CD4-positive, alpha-beta memory T cell (primary cell): ENCODE results near the gene CAPN10. TPM values are rescaled to one million over a fixed set of nuclear protein-coding genes. Genes with fewer than 3 reads are reported as not detected.

Experiments
- CTCF ChIA-PET: fragments of 350-600 bp; sonication (Branson Sonifier 250); formaldehyde crosslinking; loops from one replicate; lab custom pipeline; 2021; ENCODE audit warnings: inconsistent platforms; ENCODE audit not compliant: partially characterized antibody; lab: Charles Lee
- POLR2A ChIA-PET: fragments of 350-600 bp; sonication (Branson Sonifier 250); formaldehyde crosslinking; loops from one replicate; lab custom pipeline; 2021; ENCODE audit not compliant: partially characterized antibody; lab: Charles Lee
- DNase-seq, 5 donors: peaks; one replicate each; pipeline versions ENCODE4 v3.0.0 to v3.0.0-alpha.2; 2020 to 2022; ENCODE audit warnings: mixed read lengths in 1 of 5
- H3K27ac ChIP-seq: one replicate; pipeline ENCODE4 v1.7.0; 2013; ENCODE audit warnings: low read depth, low read length
- H3K27me3 ChIP-seq: 2 replicates; pipeline ENCODE4 v1.7.0; 2013; ENCODE audit warnings: mild to moderate bottlenecking, low read length, moderate library complexity; ENCODE audit not compliant: insufficient read depth
- H3K36me3 ChIP-seq: 2 replicates; pipeline ENCODE4 v1.7.0; 2013; ENCODE audit warnings: mild to moderate bottlenecking, low read length, moderate library complexity; ENCODE audit not compliant: insufficient read depth
- H3K4me1 ChIP-seq: 2 replicates; pipeline ENCODE4 v1.7.0; 2013; ENCODE audit warnings: mild to moderate bottlenecking, low read length, moderate library complexity; ENCODE audit not compliant: insufficient read depth
- H3K4me3 ChIP-seq, 2 donors: one replicate each; pipeline ENCODE4 v1.7.0; 2013; ENCODE audit warnings: low read length in 2 of 2, mild to moderate bottlenecking in 1 of 2
- H3K9me3 ChIP-seq, 2 donors: one replicate each; pipeline ENCODE4 v1.7.0; 2013; ENCODE audit warnings: low read length in 2 of 2, control low read depth in 1 of 2; ENCODE audit not compliant: control insufficient read depth in 1 of 2
- H3K27ac Mint-ChIP-seq, 7 donors: one replicate each; pipeline ENCODE4 v1.8.0; 2020 to 2021; ENCODE audit warnings: mixed read lengths in 7 of 7, mild to moderate bottlenecking in 6 of 7, inconsistent platforms in 3 of 7, moderate library complexity in 3 of 7
- H3K27me3 Mint-ChIP-seq, 2 donors: one replicate each; pipeline ENCODE4 v1.8.0; 2020 to 2021; ENCODE audit warnings: mixed read lengths in 2 of 2
- H3K36me3 Mint-ChIP-seq, 2 donors: one replicate each; pipeline ENCODE4 v1.8.0; 2020 to 2021; ENCODE audit warnings: mixed read lengths in 2 of 2, inconsistent platforms in 1 of 2, mild to moderate bottlenecking in 1 of 2
- H3K4me1 Mint-ChIP-seq, 4 donors: one replicate each; pipeline ENCODE4 v1.8.0; 2020 to 2021; ENCODE audit warnings: mixed read lengths in 4 of 4, mild to moderate bottlenecking in 1 of 4
- H3K4me3 Mint-ChIP-seq, 8 donors: one replicate each; pipeline ENCODE4 v1.8.0; 2020 to 2021; ENCODE audit warnings: mixed read lengths in 8 of 8, mild to moderate bottlenecking in 7 of 8, moderate library complexity in 6 of 8, inconsistent platforms in 3 of 8
- H3K9me3 Mint-ChIP-seq, 8 donors: one replicate each; pipeline ENCODE4 v1.8.0; 2020 to 2021; ENCODE audit warnings: mixed read lengths in 8 of 8, mild to moderate bottlenecking in 5 of 8, inconsistent platforms in 3 of 8, moderate library complexity in 1 of 8
- intact Hi-C: fragments of 100-400 bp; cut with micrococcal nuclease; formaldehyde crosslinking; loops from one replicate; pipeline ENCODE4 v1.15.1; 2023
- polyA plus RNA-seq, 2 donors: library from polyadenylated mRNA; unstranded; fragments of 300-500 nt; fragmentation: Illumina TruSeq; gene quantifications; one replicate each; pipeline ENCODE4 v1.2.3, GENCODE V29; 2021
- total RNA-seq, 2 experiments: library from RNA; stranded (reverse); gene quantifications; one replicate each; pipeline ENCODE4 v1.2.3, GENCODE V29; 2021

Gene CAPN10
- total and polyA plus RNA-seq, 4 experiments from 2014 or later = 9.9 to 83.0 (median 49.7) TPM

- no peak overlapping the region for H3K27ac Mint-ChIP-seq
- peaks cover 5 to 21% (median 10%) of the 10 kb centered on the region in 4 donors for H3K4me1 Mint-ChIP-seq
- no peaks in the 10 kb centered on the region for H3K27me3 ChIP-seq
- H3K4me3 ChIP-seq = no peak overlapping the region
- H3K9me3 ChIP-seq = peaks cover 0 to 7% of the 10 kb centered on the region in 2 donors
- H3K9me3 Mint-ChIP-seq = peaks cover 2 to 20% (median 13%) of the 10 kb centered on the region in 8 donors
- H3K4me3 Mint-ChIP-seq = no peak overlapping the region
- ChIA-PET CTCF (no interaction called here), POLR2A (no interaction called here)
- no peaks in the 10 kb centered on the region for H3K36me3 ChIP-seq
- H3K4me1 ChIP-seq = peaks cover 30% of the 10 kb centered on the region
- DNase-seq = no peak
- no peak overlapping the region for H3K27ac ChIP-seq
- no peaks in the 10 kb centered on the region for H3K27me3 Mint-ChIP-seq
- intact Hi-C loops = no loop called here
- peaks cover 2 to 5% of the 10 kb centered on the region in 2 donors for H3K36me3 Mint-ChIP-seq
Observed at GRCh38 chr2:240630771-240631547, 44.4 kb downstream of the CAPN10 start.

DNA sequence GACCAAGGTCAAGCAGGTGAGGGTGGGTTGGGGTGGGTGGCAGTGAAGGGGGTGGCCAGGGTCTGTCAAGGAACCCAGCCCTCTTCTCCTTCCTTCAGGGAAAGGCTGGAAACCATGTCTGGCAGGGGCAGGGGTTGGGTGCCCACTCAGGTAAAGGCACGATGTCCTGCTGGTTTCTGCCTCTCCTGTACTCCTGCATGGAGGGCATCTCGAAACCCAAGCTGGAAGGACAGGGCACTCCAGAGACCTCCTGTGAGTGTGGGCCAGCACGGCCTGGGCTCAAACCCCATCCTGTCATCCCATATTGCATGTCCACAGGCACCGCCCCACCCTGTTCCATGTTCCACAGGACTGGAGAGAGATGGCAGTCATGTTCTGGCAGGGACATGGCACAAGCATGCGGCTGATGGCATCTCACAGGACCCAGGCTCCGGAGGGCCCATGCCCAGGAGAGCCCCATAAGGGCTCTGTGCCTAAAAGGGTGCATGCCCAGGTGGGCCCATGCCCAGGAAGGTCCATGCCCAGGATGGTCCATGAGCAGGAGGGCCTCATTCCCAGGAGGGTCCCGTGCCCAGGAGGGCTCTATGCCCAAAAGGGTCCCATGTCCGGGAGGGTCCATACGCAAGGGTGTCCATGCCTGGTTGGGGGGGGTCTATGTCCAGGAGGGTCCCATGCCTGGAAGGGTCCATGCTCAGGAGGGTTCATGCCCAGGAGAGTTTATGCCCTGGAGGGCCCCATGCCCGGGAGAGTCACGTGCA lies 45.2 kb downstream of the CAPN10 start:
- ChIA-PET POLR2A (no interaction called here), CTCF (no interaction called here)
- Histone ChIP-seq H3K9me3 (peaks cover 0 to 7% of the 10 kb centered on the region in 2 donors), H3K36me3 (no peaks in the 10 kb centered on the region), H3K4me3 (no peak overlapping the region), H3K27me3 (no peaks in the 10 kb centered on the region), H3K27ac (no peak overlapping the region), H3K4me1 (peaks cover 22% of the 10 kb centered on the region)
- H3K4me3 Mint-ChIP-seq = no peak overlapping the region
- no peak for DNase-seq
- H3K36me3 Mint-ChIP-seq = peaks cover 2 to 5% of the 10 kb centered on the region in 2 donors
- H3K9me3 Mint-ChIP-seq = peaks cover 2 to 20% (median 13%) of the 10 kb centered on the region in 8 donors
- peaks cover 3 to 16% (median 6%) of the 10 kb centered on the region in 4 donors for H3K4me1 Mint-ChIP-seq
- intact Hi-C loops = no loop called here
- H3K27me3 Mint-ChIP-seq = no peaks in the 10 kb centered on the region
- H3K27ac Mint-ChIP-seq = no peak overlapping the region

DNA sequence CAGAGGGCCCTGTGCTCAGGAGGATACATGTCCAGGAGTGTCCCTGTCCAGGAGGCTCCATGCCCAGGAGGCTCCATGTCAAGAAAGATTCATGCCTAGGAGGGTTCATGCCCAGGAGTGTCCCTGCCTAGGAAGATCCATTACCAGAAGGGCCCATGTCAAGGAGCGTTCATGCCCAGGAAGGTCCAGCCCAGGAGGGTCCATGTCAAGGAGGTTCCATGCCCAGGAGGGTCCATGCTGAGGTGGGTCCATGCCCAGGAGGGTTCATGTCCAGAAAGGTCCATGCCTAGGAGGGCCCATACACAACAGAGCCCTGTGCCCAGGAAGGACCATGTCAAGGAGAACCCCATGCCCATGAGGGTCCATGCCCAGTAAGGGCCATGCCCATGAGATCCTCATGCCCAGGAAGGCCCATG lies 45.8 kb downstream of the CAPN10 start:
- peaks cover 0 to 7% of the 10 kb centered on the region in 2 donors for H3K9me3 ChIP-seq
- Mint-ChIP-seq H3K27ac (no peak overlapping the region), H3K36me3 (peaks cover 2 to 5% of the 10 kb centered on the region in 2 donors), H3K4me3 (no peak overlapping the region), H3K4me1 (peaks cover 0 to 10% (median 2%) of the 10 kb centered on the region in 4 donors), H3K27me3 (no peaks in the 10 kb centered on the region), H3K9me3 (peaks cover 2 to 20% (median 13%) of the 10 kb centered on the region in 8 donors)
- H3K4me3 ChIP-seq = no peak overlapping the region
- no peaks in the 10 kb centered on the region for H3K36me3 ChIP-seq
- POLR2A ChIA-PET = no interaction called here
- intact Hi-C loops = no loop called here
- no peak overlapping the region for H3K27ac ChIP-seq
- CTCF ChIA-PET = no interaction called here
- no peak for DNase-seq
- no peaks in the 10 kb centered on the region for H3K27me3 ChIP-seq
- peaks cover 16% of the 10 kb centered on the region for H3K4me1 ChIP-seq

DNA sequence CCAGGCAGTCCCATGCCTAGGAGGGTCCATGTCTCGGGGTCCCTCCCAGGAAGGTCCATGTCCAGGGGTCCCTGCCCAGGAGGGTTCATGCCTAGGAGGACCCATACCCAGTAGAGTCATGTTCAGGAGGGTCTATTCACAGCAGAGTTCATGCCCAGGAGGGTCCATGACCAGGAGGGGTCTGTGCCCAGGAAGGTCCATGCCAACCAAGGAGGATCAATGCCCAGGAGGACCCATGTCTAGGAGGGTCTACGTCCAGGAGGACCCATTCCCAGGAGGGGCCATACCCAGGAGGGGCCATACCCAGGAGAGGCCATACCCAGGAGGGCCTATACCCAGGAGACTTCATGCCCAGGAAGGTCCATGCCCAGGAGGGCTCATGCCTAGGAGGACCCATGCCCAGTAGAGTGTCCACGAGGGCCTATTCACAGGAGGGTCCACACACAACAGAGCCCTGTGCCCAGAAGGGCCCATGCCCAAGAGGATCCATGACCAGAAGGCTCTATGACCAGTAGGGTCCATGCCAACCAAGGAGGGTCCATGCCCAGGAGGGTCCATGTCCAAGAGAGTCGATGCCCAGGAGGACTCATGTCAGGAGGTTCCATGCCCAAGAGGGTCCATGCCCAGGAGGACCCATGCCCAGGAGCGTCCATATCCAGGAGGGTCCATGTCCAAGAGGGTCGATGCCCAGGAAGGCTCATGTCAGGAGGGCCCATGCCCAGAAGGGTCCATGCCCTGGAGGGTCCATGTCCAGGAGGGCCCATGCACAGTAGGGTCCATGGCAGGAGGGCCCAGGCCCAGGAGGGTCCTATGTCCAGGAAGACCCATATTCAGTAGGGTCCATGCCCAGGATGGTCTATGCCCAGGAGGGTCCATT lies 48.8 kb downstream of the CAPN10 start:
- Mint-ChIP-seq H3K27me3 (no peaks in the 10 kb centered on the region), H3K36me3 (peaks cover 0 to 5% of the 10 kb centered on the region in 2 donors), H3K4me1 (no peaks in the 10 kb centered on the region), H3K4me3 (no peak overlapping the region), H3K9me3 (peaks cover 2 to 20% (median 13%) of the 10 kb centered on the region in 8 donors), H3K27ac (no peak overlapping the region)
- Histone ChIP-seq H3K4me3 (no peak overlapping the region), H3K4me1 (no peaks in the 10 kb centered on the region), H3K9me3 (peaks cover 0 to 7% of the 10 kb centered on the region in 2 donors), H3K36me3 (no peaks in the 10 kb centered on the region), H3K27me3 (no peaks in the 10 kb centered on the region), H3K27ac (no peak overlapping the region)
- intact Hi-C loops = no loop called here
- ChIA-PET POLR2A (no interaction called here), CTCF (no interaction called here)
- no peak for DNase-seq

GRCh38 chr2:240635998-240636547 lies 49.5 kb downstream of the CAPN10 start:
- no peak overlapping the region for H3K4me3 Mint-ChIP-seq
- intact Hi-C loops = no loop called here
- DNase-seq = no peak
- peaks cover 0 to 7% of the 10 kb centered on the region in 2 donors for H3K9me3 ChIP-seq
- no peaks in the 10 kb centered on the region for H3K27me3 ChIP-seq
- H3K4me1 ChIP-seq = no peaks in the 10 kb centered on the region
- H3K9me3 Mint-ChIP-seq = peaks cover 2 to 20% (median 13%) of the 10 kb centered on the region in 8 donors
- H3K36me3 Mint-ChIP-seq = peaks cover 0 to 5% of the 10 kb centered on the region in 2 donors
- no peaks in the 10 kb centered on the region for H3K4me1 Mint-ChIP-seq
- H3K27ac Mint-ChIP-seq = no peak overlapping the region
- no peak overlapping the region for H3K4me3 ChIP-seq
- ChIA-PET POLR2A (no interaction called here), CTCF (no interaction called here)
- no peak overlapping the region for H3K27ac ChIP-seq
- H3K36me3 ChIP-seq = no peaks in the 10 kb centered on the region
- H3K27me3 Mint-ChIP-seq = no peaks in the 10 kb centered on the region

GRCh38 chr2:240636563-240637115 lies 50.1 kb downstream of the CAPN10 start:
- no peaks in the 10 kb centered on the region for H3K4me1 Mint-ChIP-seq
- Histone ChIP-seq H3K27ac (no peak overlapping the region), H3K9me3 (peaks cover 0 to 7% of the 10 kb centered on the region in 2 donors), H3K4me1 (no peaks in the 10 kb centered on the region), H3K4me3 (no peak overlapping the region), H3K27me3 (no peaks in the 10 kb centered on the region), H3K36me3 (no peaks in the 10 kb centered on the region)
- POLR2A ChIA-PET = no interaction called here
- H3K27ac Mint-ChIP-seq = no peak overlapping the region
- H3K4me3 Mint-ChIP-seq = no peak overlapping the region
- peaks cover 0 to 5% of the 10 kb centered on the region in 2 donors for H3K36me3 Mint-ChIP-seq
- no peaks in the 10 kb centered on the region for H3K27me3 Mint-ChIP-seq
- DNase-seq = no peak
- H3K9me3 Mint-ChIP-seq = peaks cover 2 to 20% (median 13%) of the 10 kb centered on the region in 8 donors
- intact Hi-C loops = no loop called here
- CTCF ChIA-PET = no interaction called here
